ENCODE data around the gene CLIP1. TPM values are rescaled to one million over a fixed set of nuclear protein-coding genes. Genes with fewer than 3 reads are reported as not detected.
"Not testable (repeated sequence)": the region's sequence is repeated elsewhere in the genome, so short reads cannot be mapped to it uniquely, and the experiment has no call there.

The CLIP1 gene
- total RNA-seq, 1 experiment from 2014 or later = 16.0 TPM

- not testable (repeated sequence) for H3K27ac ChIP-seq (ENCODE audit: low read length); H3K4me3 ChIP-seq (ENCODE audit: low read length); H3K4me2 ChIP-seq (ENCODE audit: low read depth, low read length, poor library complexity, severe bottlenecking); DNase-seq; H3K79me2 ChIP-seq (ENCODE audit: low read length); H3K27me3 ChIP-seq (ENCODE audit: low read length); H3K36me3 ChIP-seq (ENCODE audit: insufficient read depth, low read length); H3K9me2 ChIP-seq (replicated peaks; ENCODE audit: insufficient read depth, low read length); H3K9me3 ChIP-seq (ENCODE audit: low read length); H4K20me1 ChIP-seq (ENCODE audit: insufficient read depth, low read depth, low read length); H2AFZ ChIP-seq (ENCODE audit: low read length); H3K9ac ChIP-seq (ENCODE audit: low read length); H3K4me1 ChIP-seq (ENCODE audit: low read length)
These were observed 25.4 kb upstream of the CLIP1 start for GRCh38 chr12:122447825-122448224.

- H2AFZ ChIP-seq (ENCODE audit: low read length); H4K20me1 ChIP-seq (ENCODE audit: insufficient read depth, low read depth, low read length); H3K4me1 ChIP-seq (ENCODE audit: low read length); DNase-seq; H3K36me3 ChIP-seq (ENCODE audit: insufficient read depth, low read length); H3K9ac ChIP-seq (ENCODE audit: low read length); H3K79me2 ChIP-seq (ENCODE audit: low read length); H3K27me3 ChIP-seq (ENCODE audit: low read length); H3K27ac ChIP-seq (ENCODE audit: low read length); H3K4me2 ChIP-seq (ENCODE audit: low read depth, low read length, poor library complexity, severe bottlenecking); H3K9me3 ChIP-seq (ENCODE audit: low read length); H3K9me2 ChIP-seq (replicated peaks; ENCODE audit: insufficient read depth, low read length); H3K4me3 ChIP-seq (ENCODE audit: low read length): not testable (repeated sequence)
These were observed 23.9 kb upstream of the CLIP1 start for GRCh38 chr12:122446390-122446789.

GRCh38 chr12:122444071-122444470 lies 21.6 kb upstream of the CLIP1 start:
- not testable (repeated sequence) for DNase-seq; H4K20me1 ChIP-seq (ENCODE audit: insufficient read depth, low read depth, low read length); H3K9me2 ChIP-seq (replicated peaks; ENCODE audit: insufficient read depth, low read length); H3K4me3 ChIP-seq (ENCODE audit: low read length); H3K79me2 ChIP-seq (ENCODE audit: low read length); H3K9ac ChIP-seq (ENCODE audit: low read length); H3K36me3 ChIP-seq (ENCODE audit: insufficient read depth, low read length); H3K27ac ChIP-seq (ENCODE audit: low read length); H3K4me1 ChIP-seq (ENCODE audit: low read length); H2AFZ ChIP-seq (ENCODE audit: low read length); H3K9me3 ChIP-seq (ENCODE audit: low read length); H3K4me2 ChIP-seq (ENCODE audit: low read depth, low read length, poor library complexity, severe bottlenecking); H3K27me3 ChIP-seq (ENCODE audit: low read length)

GRCh38 chr12:122438822-122439221 lies 16.4 kb upstream of the CLIP1 start:
- not testable (repeated sequence) for DNase-seq

GRCh38 chr12:122437656-122438121 lies 15.2 kb upstream of the CLIP1 start:
- no peaks in the 10 kb centered on the region for H3K9me2 ChIP-seq (replicated peaks; ENCODE audit: insufficient read depth, low read length)
- no peak overlapping the region for H3K9ac ChIP-seq (ENCODE audit: low read length)
- no peaks in the 10 kb centered on the region for H4K20me1 ChIP-seq (ENCODE audit: insufficient read depth, low read depth, low read length)
- H3K4me1 ChIP-seq (ENCODE audit: low read length) = no peaks in the 10 kb centered on the region
- H3K27ac ChIP-seq (ENCODE audit: low read length) = no peak overlapping the region
- H3K4me2 ChIP-seq (ENCODE audit: low read depth, low read length, poor library complexity, severe bottlenecking) = no peak overlapping the region
- H3K36me3 ChIP-seq (ENCODE audit: insufficient read depth, low read length) = no peaks in the 10 kb centered on the region
- H3K9me3 ChIP-seq (ENCODE audit: low read length) = no peaks in the 10 kb centered on the region
- H3K27me3 ChIP-seq (ENCODE audit: low read length) = no peaks in the 10 kb centered on the region
- H2AFZ ChIP-seq (ENCODE audit: low read length) = no peak overlapping the region
- no peak for DNase-seq
- H3K4me3 ChIP-seq (ENCODE audit: low read length) = no peak overlapping the region
- no peaks in the 10 kb centered on the region for H3K79me2 ChIP-seq (ENCODE audit: low read length)

More at GRCh38 chr12:122438822-122439221, 16.4 kb upstream of the CLIP1 start:
- H3K79me2 ChIP-seq (ENCODE audit: low read length); H3K4me2 ChIP-seq (ENCODE audit: low read depth, low read length, poor library complexity, severe bottlenecking); H3K36me3 ChIP-seq (ENCODE audit: insufficient read depth, low read length); H3K27ac ChIP-seq (ENCODE audit: low read length); H4K20me1 ChIP-seq (ENCODE audit: insufficient read depth, low read depth, low read length); H3K27me3 ChIP-seq (ENCODE audit: low read length); H3K9ac ChIP-seq (ENCODE audit: low read length); H3K4me1 ChIP-seq (ENCODE audit: low read length); H3K9me3 ChIP-seq (ENCODE audit: low read length); H3K4me3 ChIP-seq (ENCODE audit: low read length); H3K9me2 ChIP-seq (replicated peaks; ENCODE audit: insufficient read depth, low read length); H2AFZ ChIP-seq (ENCODE audit: low read length): not testable (repeated sequence)

- no peaks in the 10 kb centered on the region for H3K36me3 ChIP-seq (ENCODE audit: insufficient read depth, low read length)
- H3K27me3 ChIP-seq (ENCODE audit: low read length) = no peaks in the 10 kb centered on the region
- no peaks in the 10 kb centered on the region for H3K9me2 ChIP-seq (replicated peaks; ENCODE audit: insufficient read depth, low read length)
- no peaks in the 10 kb centered on the region for H3K9me3 ChIP-seq (ENCODE audit: low read length)
- H3K9ac ChIP-seq (ENCODE audit: low read length) = no peak overlapping the region
- H3K27ac ChIP-seq (ENCODE audit: low read length) = no peak overlapping the region
- H3K4me2 ChIP-seq (ENCODE audit: low read depth, low read length, poor library complexity, severe bottlenecking) = no peak overlapping the region
- no peak overlapping the region for H3K4me3 ChIP-seq (ENCODE audit: low read length)
- no peaks in the 10 kb centered on the region for H4K20me1 ChIP-seq (ENCODE audit: insufficient read depth, low read depth, low read length)
- no peaks in the 10 kb centered on the region for H3K79me2 ChIP-seq (ENCODE audit: low read length)
- no peaks in the 10 kb centered on the region for H3K4me1 ChIP-seq (ENCODE audit: low read length)
- DNase-seq = no peak
- no peak overlapping the region for H2AFZ ChIP-seq (ENCODE audit: low read length)
These were observed 12.7 kb upstream of the CLIP1 start for GRCh38 chr12:122435186-122435585.

- H2AFZ ChIP-seq (ENCODE audit: low read length); H3K4me2 ChIP-seq (ENCODE audit: low read depth, low read length, poor library complexity, severe bottlenecking); DNase-seq; H3K4me3 ChIP-seq (ENCODE audit: low read length); H3K9me2 ChIP-seq (replicated peaks; ENCODE audit: insufficient read depth, low read length); H3K27me3 ChIP-seq (ENCODE audit: low read length); H3K9ac ChIP-seq (ENCODE audit: low read length); H3K4me1 ChIP-seq (ENCODE audit: low read length); H3K9me3 ChIP-seq (ENCODE audit: low read length); H4K20me1 ChIP-seq (ENCODE audit: insufficient read depth, low read depth, low read length); H3K36me3 ChIP-seq (ENCODE audit: insufficient read depth, low read length); H3K27ac ChIP-seq (ENCODE audit: low read length); H3K79me2 ChIP-seq (ENCODE audit: low read length): not testable (repeated sequence)
These were observed 6.6 kb upstream of the CLIP1 start for GRCh38 chr12:122429043-122429442.

- Histone ChIP-seq H3K4me2 (ENCODE audit: low read depth, low read length, poor library complexity, severe bottlenecking) (no peak overlapping the region), H3K9me3 (ENCODE audit: low read length) (no peaks in the 10 kb centered on the region), H3K9me2 (replicated peaks; ENCODE audit: insufficient read depth, low read length) (no peaks in the 10 kb centered on the region), H3K4me3 (ENCODE audit: low read length) (no peak overlapping the region), H3K27ac (ENCODE audit: low read length) (no peak overlapping the region), H2AFZ (ENCODE audit: low read length) (no peak overlapping the region), H4K20me1 (ENCODE audit: insufficient read depth, low read depth, low read length) (no peaks in the 10 kb centered on the region), H3K9ac (ENCODE audit: low read length) (no peak overlapping the region), H3K79me2 (ENCODE audit: low read length) (no peaks in the 10 kb centered on the region), H3K27me3 (ENCODE audit: low read length) (no peaks in the 10 kb centered on the region), H3K36me3 (ENCODE audit: insufficient read depth, low read length) (no peaks in the 10 kb centered on the region), H3K4me1 (ENCODE audit: low read length) (peaks cover 19% of the 10 kb centered on the region)
- no peak for DNase-seq
These were observed 4.9 kb upstream of the CLIP1 start for GRCh38 chr12:122427403-122427802.
